Measurements from ENCODE around the gene PDC. TPM values are rescaled to one million over a fixed set of nuclear protein-coding genes. Genes with fewer than 3 reads are reported as not detected.
A peak's percentile ranks its signal among the peaks of the same experiment; 100 is the strongest.

Gene PDC
- not detected in 2 replicates for total RNA-seq

DNA sequence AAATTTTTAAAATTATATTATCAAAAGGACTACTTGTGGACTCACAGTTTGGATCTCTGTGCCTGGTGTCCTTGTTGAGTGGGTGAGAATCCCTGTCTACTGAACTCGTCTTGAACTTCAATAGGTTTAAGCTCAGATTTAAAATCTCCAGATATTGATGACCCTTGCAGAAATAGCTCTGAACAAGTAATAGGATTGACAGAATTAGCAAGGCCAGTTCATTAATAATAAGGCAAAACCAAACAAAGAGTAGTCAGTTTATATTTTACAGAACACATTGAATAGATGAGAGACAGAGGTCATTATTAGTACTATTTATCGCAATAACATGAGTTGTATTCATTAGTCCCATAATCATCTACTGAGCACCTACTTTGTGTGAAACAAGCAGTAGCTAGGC lies at the start of gene PDC:
Gene PDC (minus strand): TSS at position 101 of the 400 bp plus-strand sequence. CDS start 11,655 bp downstream, outside the sequence.
- no peak for DNase-seq (ENCODE audit: low read depth in 2 of 2)

GRCh38 chr1:186503190-186503589 lies 42.3 kb upstream of the PDC start:
- DNase-seq (ENCODE audit: low read depth in 2 of 2), result no peak

GRCh38 chr1:186502087-186502486 lies 41.2 kb upstream of the PDC start:
- DNase-seq (ENCODE audit: low read depth in 2 of 2), result no peak

- no peak for DNase-seq (ENCODE audit: low read depth in 2 of 2)
Observed at GRCh38 chr1:186500804-186501203, 39.9 kb upstream of the PDC start.

GRCh38 chr1:186499571-186499970 lies 38.7 kb upstream of the PDC start:
- DNase-seq (ENCODE audit: low read depth in 2 of 2), result no peak

- DNase-seq (ENCODE audit: low read depth in 2 of 2), result peak in 1 of 2 donors; percentile 44
Observed at GRCh38 chr1:186498695-186499389, 37.9 kb upstream of the PDC start.

GRCh38 chr1:186498071-186498470 lies 37.2 kb upstream of the PDC start:
- no peak for DNase-seq (ENCODE audit: low read depth in 2 of 2)

- no peak for DNase-seq (ENCODE audit: low read depth in 2 of 2)
Observed at GRCh38 chr1:186497651-186498050, 36.7 kb upstream of the PDC start.

- DNase-seq (ENCODE audit: low read depth in 2 of 2), result no peak
Observed at GRCh38 chr1:186496171-186496851, 35.4 kb upstream of the PDC start.

GRCh38 chr1:186494832-186495271 lies 33.9 kb upstream of the PDC start:
- no peak for DNase-seq (ENCODE audit: low read depth in 2 of 2)

- no peak for DNase-seq (ENCODE audit: low read depth in 2 of 2)
Observed at GRCh38 chr1:186492531-186493291, 31.8 kb upstream of the PDC start.

GRCh38 chr1:186491336-186491735 lies 30.4 kb upstream of the PDC start:
- no peak for DNase-seq (ENCODE audit: low read depth in 2 of 2)

GRCh38 chr1:186487163-186487562 lies 26.2 kb upstream of the PDC start:
- no peak for DNase-seq (ENCODE audit: low read depth in 2 of 2)

- DNase-seq (ENCODE audit: low read depth in 2 of 2), result peak; percentile 24 to 34
Observed at GRCh38 chr1:186486061-186486460, 25.1 kb upstream of the PDC start.

GRCh38 chr1:186483561-186483960 lies 22.6 kb upstream of the PDC start:
- DNase-seq (ENCODE audit: low read depth in 2 of 2), result peak in 1 of 2 donors; percentile 52

GRCh38 chr1:186482661-186483255 lies 21.8 kb upstream of the PDC start:
- DNase-seq (ENCODE audit: low read depth in 2 of 2), result peak; percentile 85 to 86

GRCh38 chr1:186481303-186481888 lies 20.5 kb upstream of the PDC start:
- no peak for DNase-seq (ENCODE audit: low read depth in 2 of 2)

GRCh38 chr1:186479162-186479561 lies 18.2 kb upstream of the PDC start:
- no peak for DNase-seq (ENCODE audit: low read depth in 2 of 2)

DNA sequence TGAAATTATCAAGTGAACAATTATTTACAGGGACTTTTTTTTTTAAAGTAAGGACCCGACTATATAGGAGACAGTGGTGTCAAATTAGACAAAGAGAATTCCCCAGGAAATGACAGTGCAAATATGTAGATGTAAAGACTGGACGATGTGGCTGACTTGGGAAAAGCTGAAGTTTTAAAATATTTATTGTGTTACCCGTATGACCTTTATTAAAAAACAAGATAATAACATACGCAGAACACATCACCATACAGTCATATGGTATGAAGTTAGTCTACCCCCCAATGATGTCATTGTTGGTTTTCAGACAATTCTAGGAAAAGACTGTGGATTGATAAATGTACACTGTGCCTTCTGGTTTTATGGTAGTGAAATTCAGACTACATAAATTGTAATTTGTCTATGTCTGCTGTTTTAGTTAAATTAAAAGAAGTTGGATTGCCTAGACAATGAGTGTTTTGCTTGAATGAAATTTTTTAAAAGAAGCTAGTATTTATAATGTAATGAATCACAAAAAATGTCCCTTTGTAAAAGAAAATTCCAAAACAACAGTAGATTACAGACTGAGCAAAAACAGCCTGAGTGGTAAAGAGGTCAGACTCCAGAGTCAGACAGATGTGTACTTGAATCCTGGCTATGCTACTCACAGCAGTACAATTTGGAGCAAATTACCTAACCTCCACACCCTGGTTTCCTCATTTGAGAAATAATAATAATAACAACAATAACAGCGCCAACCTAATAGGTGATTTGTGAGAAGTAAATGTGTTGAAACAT lies 15.5 kb upstream of the PDC start:
- DNase-seq (ENCODE audit: low read depth in 2 of 2), result peak; percentile 84 to 95

DNA sequence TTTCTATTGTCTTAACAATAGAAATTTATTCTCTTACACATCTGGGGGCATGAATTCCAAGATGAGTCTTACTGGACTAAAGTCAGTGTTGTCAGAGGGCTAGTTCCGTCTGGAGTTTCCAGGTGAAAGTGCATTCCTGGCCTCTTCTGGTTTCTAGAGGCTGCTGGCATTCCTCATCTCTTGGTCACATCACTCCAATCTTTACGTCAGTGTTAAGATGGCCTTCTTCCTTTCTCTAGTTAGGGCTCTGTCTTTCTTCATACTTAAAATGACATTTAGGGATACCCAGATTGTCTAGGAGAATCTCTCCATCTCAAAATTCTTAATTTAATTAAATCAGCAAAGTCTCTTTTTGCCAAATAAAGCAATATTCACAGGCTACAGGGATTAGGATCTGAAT lies 13.3 kb upstream of the PDC start:
- DNase-seq (ENCODE audit: low read depth in 2 of 2), result no peak

DNA sequence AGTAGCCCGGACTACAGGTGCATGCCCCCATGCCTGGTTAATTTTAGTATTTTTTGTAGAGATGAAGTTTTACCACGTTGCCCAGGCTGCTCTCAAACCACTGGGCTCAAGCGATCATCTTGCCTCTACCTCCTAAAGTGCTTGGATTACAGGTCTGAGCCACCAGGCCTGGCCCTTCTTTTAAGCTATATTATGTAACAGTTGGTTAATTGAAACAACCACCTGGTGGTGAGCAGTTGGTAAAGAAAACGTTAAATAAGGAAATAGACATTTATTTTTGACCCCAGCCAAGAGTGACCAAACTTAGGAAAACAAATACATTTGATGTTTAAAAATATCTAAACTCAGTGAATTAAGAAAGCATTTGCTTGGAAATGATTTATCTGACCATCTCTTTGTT lies 12.1 kb upstream of the PDC start:
- no peak for DNase-seq (ENCODE audit: low read depth in 2 of 2)

All from dermis microvascular lymphatic vessel endothelial cell (primary cell).